ENCODE measurements around the gene ARHGAP15. TPM values are rescaled to one million over a fixed set of nuclear protein-coding genes. Genes with fewer than 3 reads are reported as not detected.

Gene ARHGAP15
- polyA plus RNA-seq, 3 donors, result 3.0 to 3.3 (median 3.2) TPM

DNA sequence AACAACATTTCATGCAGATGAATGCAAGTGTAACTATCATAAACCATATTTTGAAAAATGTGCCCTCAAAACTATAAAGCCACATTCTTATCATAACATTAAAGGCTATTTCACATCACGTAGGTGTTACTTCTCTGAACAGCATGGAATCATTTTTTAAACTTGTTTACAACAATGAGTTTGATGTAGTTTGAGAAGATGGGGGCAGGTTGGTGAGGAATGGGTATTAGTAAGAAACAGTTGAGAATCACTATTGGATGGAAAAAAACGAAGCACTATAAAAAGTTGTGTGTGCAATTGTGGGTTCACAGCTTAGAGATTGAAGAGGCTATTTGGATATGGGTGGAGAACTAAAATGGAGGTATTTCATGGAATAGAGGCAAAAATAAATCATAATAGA is 569.1 kb downstream of the ARHGAP15 start:
- no peak for DNase-seq (ENCODE audit: extremely low read depth in 1 of 11, low read depth in 9 of 11, low spot score in 4 of 11)

DNA sequence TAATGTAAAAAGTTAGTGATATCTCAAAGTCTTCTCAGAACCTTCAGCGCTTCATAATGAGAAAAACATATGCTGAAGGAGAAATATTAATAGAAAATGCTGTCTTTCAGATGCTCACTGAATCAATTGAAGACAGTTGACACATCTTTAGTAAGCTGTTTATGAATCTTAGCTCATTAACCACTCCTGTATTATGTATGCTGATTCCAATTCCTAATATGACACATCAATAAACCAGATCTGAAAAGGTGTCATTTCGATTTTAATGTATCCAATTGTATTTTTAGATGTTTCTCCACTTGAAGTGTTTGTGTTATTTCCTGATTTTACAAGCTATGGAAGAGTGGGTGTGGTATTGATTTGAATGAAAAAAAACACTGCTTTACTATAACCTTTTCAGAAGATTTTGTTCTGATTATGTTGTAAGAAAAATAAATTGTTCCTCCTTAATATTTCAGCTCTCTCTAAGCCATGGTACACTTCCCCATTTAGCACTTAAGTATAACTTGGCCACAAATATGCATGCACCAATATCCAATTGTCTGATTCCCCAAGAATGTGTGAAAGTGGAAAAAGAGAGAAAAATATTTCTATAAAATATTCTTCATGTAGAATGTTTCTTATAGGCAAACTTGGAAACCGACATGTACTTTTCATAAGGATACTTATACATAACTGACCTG is 569.8 kb downstream of the ARHGAP15 start:
- no peak for DNase-seq (ENCODE audit: extremely low read depth in 1 of 11, low read depth in 9 of 11, low spot score in 4 of 11)

DNA sequence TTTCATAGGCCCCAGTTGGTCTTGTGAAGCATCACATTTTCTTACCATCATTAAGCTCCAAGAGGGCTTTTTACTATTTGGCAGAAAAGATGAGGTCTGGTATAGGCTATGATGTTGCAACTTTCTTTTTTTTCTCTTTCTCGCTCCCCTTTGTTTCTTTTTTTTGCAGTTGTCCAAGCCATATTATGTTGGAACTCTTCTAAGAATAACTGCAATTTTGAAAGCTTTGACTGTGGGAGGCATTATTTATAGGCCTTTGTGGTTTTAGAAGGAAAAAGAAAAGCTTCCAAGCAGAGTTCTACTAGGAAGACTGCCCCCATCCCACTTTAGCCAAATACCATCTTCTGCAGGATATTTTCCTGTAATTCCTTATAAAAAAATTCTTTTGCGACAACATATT is 571.6 kb downstream of the ARHGAP15 start:
- no peak for DNase-seq (ENCODE audit: extremely low read depth in 1 of 11, low read depth in 9 of 11, low spot score in 4 of 11)

DNA sequence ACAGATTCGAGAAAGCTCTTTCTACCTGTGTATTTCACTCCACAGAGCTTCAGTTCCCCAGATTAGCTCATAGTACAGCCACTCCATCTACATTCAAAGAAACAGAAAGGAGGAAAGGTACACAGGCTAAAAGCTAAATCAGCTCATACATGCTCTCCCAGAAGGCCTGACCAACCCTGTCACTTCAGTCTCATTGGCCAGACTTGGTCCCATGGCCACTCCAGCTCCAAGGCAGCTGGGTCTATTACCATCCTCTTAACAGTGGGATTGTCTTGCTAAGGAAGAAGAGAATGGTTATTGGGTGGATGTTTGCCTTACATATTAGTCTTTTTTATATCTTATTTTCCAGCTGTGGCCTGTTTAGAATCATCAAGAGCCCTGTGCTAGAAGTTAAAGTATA is 572.6 kb downstream of the ARHGAP15 start:
- DNase-seq (ENCODE audit: extremely low read depth in 1 of 11, low read depth in 9 of 11, low spot score in 4 of 11), result no peak

DNA sequence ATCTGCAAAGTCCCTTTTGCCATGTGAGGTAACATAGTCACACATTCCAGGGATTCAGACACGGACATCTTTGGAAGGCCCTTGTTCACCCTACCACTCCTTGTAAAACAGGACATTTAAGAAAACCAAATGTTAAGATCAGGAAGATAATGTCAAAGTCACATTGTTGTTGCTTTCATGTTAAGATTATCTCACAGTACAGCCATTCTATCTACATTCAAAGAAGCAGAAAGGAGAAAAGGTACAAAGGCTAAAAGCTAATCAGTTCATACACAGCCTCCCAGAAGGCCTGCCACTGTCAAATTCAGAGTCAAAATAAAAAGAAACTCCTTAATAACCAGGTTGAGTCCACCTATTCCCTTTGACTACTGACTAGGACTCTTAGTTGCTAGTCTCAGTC is 573.7 kb downstream of the ARHGAP15 start:
- no peak for DNase-seq (ENCODE audit: extremely low read depth in 1 of 11, low read depth in 9 of 11, low spot score in 4 of 11)

DNA sequence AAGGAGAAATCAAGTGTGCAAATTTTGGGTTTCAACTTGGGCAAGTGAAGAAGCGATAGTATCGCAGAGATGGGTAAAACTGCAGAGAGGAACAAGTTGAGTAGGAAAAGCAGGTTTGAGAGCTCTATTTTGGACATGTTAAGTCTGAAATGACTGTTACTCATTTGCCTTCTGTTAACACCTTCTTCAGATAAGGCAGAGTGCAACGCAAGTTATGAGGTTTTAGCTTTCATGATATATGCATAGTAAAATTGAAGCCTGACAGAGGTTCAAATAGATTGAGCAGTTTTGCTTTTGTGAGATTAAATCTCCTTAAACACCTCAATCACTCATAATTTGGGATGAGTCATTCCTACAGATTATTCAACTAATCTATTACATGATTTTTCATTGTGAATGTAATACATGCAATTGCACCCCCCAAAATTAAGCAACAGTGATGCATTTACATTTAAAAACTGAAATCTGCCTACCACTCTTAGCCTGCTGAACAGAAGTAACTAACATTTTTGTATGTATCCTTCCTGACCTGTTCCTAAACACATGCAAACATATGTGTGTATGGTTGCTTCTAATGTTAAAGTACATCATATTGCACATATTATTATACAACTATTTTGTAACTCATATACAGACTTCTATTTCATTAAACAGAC is 575.4 kb downstream of the ARHGAP15 start:
- no peak for DNase-seq (ENCODE audit: extremely low read depth in 1 of 11, low read depth in 9 of 11, low spot score in 4 of 11)

DNA sequence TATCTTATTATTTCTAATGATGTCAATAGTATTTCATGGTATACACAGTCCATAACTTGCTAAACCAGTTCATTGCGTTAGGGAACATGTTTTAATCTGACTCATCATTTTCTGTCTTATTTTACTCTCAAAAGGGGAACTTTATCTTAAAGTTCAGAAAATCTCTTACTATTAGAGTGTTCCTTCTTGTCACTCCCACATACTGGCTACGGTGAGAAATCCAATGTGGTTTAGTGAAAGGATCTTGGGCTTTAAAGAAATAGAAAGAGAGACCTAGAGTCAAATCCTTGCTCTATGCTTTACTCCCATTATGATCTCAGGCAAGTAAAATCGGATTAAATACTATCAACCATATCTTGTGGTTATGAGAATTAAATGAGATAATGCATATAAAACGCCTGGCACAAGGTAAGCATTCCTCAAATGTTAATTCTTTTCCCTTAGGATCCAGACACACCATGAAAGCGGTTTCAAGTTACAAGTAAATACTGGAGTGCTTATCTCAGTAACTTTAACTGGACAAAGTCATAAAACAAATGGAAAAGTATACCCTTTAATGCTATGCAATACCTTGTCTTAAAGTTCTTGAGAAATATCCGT is 576.0 kb downstream of the ARHGAP15 start:
- no peak for DNase-seq (ENCODE audit: extremely low read depth in 1 of 11, low read depth in 9 of 11, low spot score in 4 of 11)

DNA sequence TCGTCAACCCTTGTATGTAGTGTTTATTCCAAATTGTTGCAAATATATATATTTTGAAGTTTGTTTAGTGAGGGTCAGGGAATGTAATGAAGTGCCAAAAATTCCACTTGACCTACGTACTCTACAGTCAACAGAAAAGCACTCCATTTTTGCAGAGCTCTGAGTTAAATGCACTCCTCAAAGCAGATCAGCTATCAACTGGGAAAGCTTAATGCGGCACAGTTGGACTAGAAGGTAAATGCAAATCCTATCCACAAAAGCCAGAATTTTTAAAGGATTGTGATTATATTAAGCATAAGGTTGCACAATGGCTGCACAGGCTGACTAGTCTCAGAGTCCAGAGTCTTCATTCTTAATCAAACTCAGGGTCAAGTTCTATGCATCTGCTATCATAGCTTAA is 577.1 kb downstream of the ARHGAP15 start:
- no peak for DNase-seq (ENCODE audit: extremely low read depth in 1 of 11, low read depth in 9 of 11, low spot score in 4 of 11)

DNA sequence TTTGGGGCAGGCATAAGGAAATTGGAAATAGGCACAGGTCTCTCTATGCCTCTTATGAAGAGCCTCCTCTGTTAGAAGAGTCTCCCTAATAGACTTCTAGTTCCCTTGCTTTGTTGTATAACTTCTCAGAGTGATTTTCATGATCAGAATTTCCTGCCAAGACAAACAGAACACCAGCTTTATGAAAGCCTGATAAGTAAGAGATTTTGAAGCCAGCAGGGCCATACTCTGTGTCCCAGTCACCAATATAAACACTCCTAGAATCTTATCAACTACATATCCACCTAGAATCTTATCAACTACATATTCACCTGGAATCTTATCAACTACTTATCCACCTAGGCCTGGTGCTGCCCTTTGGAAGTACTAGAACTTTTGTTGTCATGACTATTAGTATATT is 579.5 kb downstream of the ARHGAP15 start:
- DNase-seq (ENCODE audit: extremely low read depth in 1 of 11, low read depth in 9 of 11, low spot score in 4 of 11), result no peak

DNA sequence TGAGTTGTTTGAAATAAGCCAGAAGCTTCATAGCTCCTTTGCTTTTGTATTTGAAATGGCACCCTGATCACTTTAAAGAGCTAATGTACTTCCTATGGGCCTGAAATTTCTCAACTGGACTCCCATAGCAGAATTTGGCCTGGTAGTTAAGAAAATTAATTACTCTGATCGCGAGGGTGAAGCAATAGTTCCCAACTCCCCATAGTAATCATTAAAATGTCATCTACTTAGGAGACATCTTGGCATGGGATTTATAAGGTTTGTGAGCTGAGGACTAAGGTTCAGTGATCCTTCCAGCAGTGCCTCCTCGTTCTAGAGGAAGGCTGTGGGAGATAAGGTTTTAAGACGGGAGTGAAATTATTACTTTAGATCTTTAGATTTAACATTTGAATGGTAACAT is 581.0 kb downstream of the ARHGAP15 start:
- no peak for DNase-seq (ENCODE audit: extremely low read depth in 1 of 11, low read depth in 9 of 11, low spot score in 4 of 11)

DNA sequence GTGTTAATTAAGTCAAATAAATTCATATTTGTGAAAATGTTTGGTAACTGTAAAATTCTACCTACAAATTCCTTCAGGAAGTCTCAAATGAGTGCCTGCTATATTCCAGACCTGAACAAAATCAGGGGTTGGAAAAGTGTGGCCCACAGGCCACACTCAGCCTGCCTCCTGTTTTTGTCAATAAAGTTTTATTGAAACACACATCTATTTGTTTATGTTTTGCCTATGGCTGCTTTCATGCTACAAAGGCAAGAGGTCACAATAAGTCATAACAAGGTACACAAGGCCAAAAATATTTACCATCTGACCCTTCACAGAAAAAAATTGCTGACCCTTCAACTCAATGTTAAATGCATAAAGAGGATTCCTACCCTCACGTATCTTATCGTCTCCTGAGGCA is 581.7 kb downstream of the ARHGAP15 start:
- DNase-seq (ENCODE audit: extremely low read depth in 1 of 11, low read depth in 9 of 11, low spot score in 4 of 11), result no peak

DNA sequence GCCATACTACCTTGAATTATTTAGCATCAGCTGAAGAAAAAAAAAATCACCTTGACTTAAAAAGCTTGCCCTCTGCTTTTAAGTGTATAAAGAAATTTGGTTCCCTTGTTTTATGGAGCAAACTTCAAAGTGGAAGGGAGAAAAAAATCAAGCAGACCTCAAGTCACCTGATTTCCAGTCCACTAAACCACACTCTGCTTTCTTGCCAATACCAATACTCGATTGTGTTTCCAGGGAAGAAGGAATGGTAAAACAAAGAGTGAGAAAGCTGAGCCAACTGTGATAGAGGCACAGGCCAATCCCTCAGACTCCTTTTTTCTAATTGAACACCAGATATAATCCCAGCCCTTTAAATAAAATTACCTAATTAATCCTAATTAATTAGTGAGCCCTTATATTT is 587.3 kb downstream of the ARHGAP15 start:
- DNase-seq (ENCODE audit: extremely low read depth in 1 of 11, low read depth in 9 of 11, low spot score in 4 of 11), result no peak

DNA sequence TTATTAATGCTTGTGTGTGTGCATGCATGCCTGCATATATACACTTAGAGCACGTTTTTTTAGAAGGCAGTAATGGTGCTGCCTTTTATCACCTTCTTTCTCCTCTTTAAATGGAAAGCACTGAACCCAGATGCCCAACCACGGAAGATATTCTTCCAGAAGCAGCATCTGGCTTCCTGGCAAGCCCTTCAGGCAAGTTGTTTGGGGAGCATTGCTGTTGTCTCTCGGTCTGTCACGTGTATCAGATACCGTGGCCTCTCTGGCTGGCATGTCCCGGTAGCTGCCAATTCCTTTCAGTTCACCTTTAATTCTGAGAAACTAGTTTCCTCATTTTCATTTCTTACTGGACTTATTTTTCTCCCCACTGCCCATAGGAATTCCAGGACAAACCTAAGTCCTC is 587.8 kb downstream of the ARHGAP15 start:
- DNase-seq (ENCODE audit: extremely low read depth in 1 of 11, low read depth in 9 of 11, low spot score in 4 of 11), result no peak

DNA sequence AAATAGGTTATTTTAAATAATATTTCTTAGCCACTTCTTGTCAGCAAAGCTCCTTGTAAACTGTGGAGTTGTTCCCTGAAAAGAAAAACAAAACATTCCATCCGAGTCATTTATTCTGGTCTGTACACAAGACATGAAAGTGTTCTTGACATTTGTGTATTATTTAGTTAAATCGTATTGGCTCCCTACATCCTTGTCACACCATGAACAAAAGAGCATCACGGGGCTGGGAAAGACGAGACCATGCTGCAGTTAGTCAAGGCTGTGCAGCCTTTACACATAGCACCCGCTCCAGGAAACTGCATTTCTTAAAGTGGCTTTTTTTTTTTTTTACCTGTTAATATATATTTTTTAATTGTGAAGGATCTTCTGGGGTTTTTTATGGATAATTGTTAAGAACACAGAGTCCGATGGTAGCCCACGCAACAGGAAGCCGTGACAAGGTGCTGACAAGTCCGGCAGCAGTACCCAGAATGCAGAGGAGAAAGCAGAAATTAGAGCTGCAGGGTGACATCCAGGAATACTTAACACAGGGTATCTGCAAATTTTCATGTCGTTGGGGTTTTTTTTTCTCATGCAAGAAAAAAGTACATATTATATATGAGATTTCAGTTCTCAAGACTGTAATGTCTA is 588.4 kb downstream of the ARHGAP15 start:
- DNase-seq (ENCODE audit: extremely low read depth in 1 of 11, low read depth in 9 of 11, low spot score in 4 of 11), result peak in 4 of 11 donors; percentile 27 to 45 (median 37)

DNA sequence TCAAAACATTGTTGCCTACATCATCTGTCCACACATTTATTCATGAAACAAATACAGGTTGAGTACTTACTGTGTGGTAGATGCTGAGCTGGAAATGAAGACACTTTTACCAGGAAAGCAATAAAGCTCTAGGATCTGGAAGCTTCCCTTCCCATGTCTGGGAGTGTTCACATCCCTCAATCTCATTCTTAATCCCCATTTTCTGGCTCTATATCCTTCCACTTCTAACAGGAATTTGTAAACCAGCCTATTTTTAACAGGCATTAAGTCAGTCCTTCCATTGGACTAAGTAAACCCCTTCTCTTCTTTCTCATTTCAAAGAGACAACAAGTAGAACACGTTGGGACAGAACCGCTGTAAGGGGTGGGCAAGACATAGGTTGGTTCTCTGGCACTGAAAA is 589.5 kb downstream of the ARHGAP15 start:
- no peak for DNase-seq (ENCODE audit: extremely low read depth in 1 of 11, low read depth in 9 of 11, low spot score in 4 of 11)

DNA sequence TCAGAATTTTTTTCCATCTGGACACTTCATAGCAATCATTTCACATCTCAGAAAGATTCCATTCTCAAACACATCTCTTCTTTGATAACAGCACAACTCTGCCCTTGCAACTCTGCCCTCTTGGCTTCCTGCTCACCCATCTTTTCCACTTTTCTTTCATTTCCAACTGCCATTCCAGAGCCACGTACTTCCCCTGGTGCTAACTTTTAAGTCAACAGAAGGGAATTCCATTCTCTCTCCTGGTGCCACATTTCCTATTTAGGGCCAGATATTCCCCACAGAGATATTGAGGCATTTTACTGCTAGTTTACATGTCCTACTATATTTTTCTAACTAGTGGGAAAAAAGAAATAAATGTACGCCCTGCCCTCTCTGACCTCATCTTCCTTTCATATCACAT is 590.2 kb downstream of the ARHGAP15 start:
- no peak for DNase-seq (ENCODE audit: extremely low read depth in 1 of 11, low read depth in 9 of 11, low spot score in 4 of 11)

DNA sequence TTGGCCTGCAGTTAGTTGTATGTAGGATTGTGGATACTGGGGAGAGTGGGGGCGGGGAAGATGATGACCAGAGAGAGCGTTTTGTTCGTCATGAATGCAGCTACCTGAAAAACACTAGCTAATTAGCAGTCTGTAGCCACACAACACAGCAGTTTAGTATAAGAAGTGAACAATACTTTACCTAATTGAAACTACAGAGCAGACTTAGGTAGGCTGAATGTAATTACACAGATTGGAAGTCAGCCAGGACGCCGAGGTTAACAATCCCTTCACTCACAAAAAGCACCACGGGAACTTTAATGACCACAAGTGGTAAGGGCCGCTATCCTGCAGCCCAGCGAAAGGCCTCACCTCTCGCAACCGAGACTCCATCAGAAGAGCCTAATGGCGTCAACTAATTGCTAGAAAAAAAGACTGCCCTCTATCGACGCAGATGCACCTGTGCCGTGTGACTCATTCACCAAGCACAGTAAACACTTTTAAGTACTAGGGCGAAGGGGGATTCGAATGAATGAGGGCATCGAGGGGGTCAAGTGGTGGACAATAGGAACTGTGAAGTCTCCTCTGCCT is 591.0 kb downstream of the ARHGAP15 start:
- no peak for DNase-seq (ENCODE audit: extremely low read depth in 1 of 11, low read depth in 9 of 11, low spot score in 4 of 11)

DNA sequence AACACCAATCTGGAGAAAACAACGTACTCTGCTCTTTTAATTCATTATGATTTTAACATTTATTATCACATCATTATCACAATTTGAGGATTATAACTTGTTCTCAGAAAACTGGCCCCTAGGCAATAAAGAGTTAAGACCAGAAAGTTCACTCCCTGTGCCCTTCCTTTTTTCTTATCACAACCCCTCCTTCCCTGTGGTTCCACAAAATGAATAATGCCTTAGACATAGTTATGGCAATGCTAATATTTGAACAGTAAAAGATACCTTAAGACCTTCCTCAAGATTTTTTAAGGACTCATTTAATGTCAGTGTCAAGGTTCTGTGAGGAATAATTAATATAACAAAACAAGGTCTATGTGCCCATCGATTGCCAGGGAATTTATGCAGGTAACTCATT is 596.2 kb downstream of the ARHGAP15 start:
- DNase-seq (ENCODE audit: extremely low read depth in 1 of 11, low read depth in 9 of 11, low spot score in 4 of 11), result no peak

DNA sequence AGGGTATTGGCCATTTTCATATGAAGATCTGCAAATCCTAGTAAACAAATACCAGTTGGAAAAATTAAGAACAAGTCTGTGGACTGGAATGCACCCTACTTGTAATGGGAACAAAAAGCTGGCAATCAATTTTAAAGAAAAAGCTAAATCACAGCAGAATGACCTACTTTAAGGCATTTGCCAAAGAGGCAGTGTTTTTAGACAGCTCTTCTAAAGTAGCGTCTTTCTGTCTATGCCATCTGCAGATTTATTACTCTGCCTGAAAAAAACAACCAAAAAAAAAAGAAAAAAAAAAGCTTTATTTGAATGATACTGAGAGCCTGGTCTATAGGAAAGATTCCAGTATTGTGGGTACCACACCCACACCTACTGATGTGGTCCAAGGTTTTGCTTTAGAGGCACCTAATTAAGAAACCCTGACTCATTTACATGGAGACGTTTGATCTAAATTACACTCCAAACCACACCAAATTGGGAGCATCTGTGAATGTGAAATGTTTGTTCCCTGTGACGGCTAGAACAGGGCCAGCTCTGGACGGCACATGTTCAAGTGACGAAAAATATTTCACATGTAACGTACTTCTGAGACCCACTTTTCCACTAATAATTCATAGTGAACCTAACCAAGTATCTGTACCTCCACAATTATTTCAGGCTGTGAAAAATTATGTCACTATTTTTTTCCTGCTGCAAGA is 597.1 kb downstream of the ARHGAP15 start:
- DNase-seq (ENCODE audit: extremely low read depth in 1 of 11, low read depth in 9 of 11, low spot score in 4 of 11), result no peak

All from renal cortex interstitium (tissue), 11 donors.